CD4-positive, alpha-beta T cell (primary cell): ENCODE results near the gene IP6K3. TPM values are rescaled to one million over a fixed set of nuclear protein-coding genes. Genes with fewer than 3 reads are reported as not detected.

Source experiments
- ATAC-seq: fragments of 200-7000 bp; cut with Tn5 transposase; one replicate; pipeline ENCODE4 v1.10.0; 2022; ENCODE audit warnings: mild to moderate bottlenecking; ENCODE audit not compliant: poor library complexity
- CTCF ChIA-PET: fragments of 350-600 bp; sonication (Branson Sonifier 250); formaldehyde crosslinking; loops from one replicate; lab custom pipeline; 2021; ENCODE audit warnings: antibody characterized with exemption, inconsistent platforms; lab: Charles Lee
- POLR2A ChIA-PET: fragments of 350-600 bp; sonication (Branson Sonifier 250); formaldehyde crosslinking; loops from one replicate; lab custom pipeline; 2021; ENCODE audit warnings: antibody characterized with exemption, inconsistent platforms; lab: Charles Lee
- DNase-seq, 14 experiments: peaks; one replicate each; pipeline ENCODE4 v3.0.0-alpha.2; 2013 to 2020; ENCODE audit warnings: mixed read lengths in 2 of 14
- H3K27ac ChIP-seq, 2 donors: one replicate each; pipeline versions ENCODE4 v1.5.1 to v1.7.0; 2013; ENCODE audit warnings: low read length in 2 of 2, low read depth in 1 of 2, mild to moderate bottlenecking in 1 of 2
- H3K27me3 ChIP-seq, 2 experiments: 1 replicate in 1 of 2; 2 replicates in 1 of 2; pipeline versions ENCODE4 v1.6.1 to v1.7.0; 2013; ENCODE audit warnings: low read length in 2 of 2, control low read depth in 1 of 2, mild to moderate bottlenecking in 1 of 2, moderate library complexity in 1 of 2; ENCODE audit not compliant: insufficient read depth in 2 of 2, control insufficient read depth in 1 of 2
- H3K36me3 ChIP-seq: one replicate; pipeline ENCODE4 v1.6.1; 2013; ENCODE audit warnings: low read length, control low read depth; ENCODE audit not compliant: insufficient read depth
- H3K4me1 ChIP-seq: one replicate; pipeline ENCODE4 v1.6.1; 2013; ENCODE audit warnings: low read length, control low read depth; ENCODE audit not compliant: insufficient read depth
- H3K4me3 ChIP-seq: one replicate; pipeline ENCODE4 v1.5.1; 2013; ENCODE audit warnings: mild to moderate bottlenecking, low read length, moderate library complexity
- H3K9me3 ChIP-seq, 2 experiments: 1 replicate in 1 of 2; 2 replicates in 1 of 2; pipeline versions ENCODE4 v1.6.1 to v1.7.0; 2013; ENCODE audit warnings: low read length in 2 of 2, mild to moderate bottlenecking in 2 of 2, control low read depth in 1 of 2, moderate library complexity in 1 of 2; ENCODE audit not compliant: control insufficient read depth in 1 of 2, insufficient read depth in 1 of 2
- H3K27ac Mint-ChIP-seq: one replicate; pipeline ENCODE4 v1.8.0; 2020; ENCODE audit warnings: mixed read lengths
- H3K27me3 Mint-ChIP-seq: one replicate; pipeline ENCODE4 v1.8.0; 2021; ENCODE audit warnings: mixed read lengths
- H3K36me3 Mint-ChIP-seq: one replicate; pipeline ENCODE4 v1.8.0; 2021; ENCODE audit warnings: low read depth, mixed read lengths
- H3K4me1 Mint-ChIP-seq: one replicate; pipeline ENCODE4 v1.8.0; 2021; ENCODE audit warnings: low read depth, mixed read lengths
- H3K4me3 Mint-ChIP-seq: one replicate; pipeline ENCODE4 v1.8.0; 2020; ENCODE audit warnings: mild to moderate bottlenecking, mixed read lengths
- H3K9me3 Mint-ChIP-seq: one replicate; pipeline ENCODE4 v1.8.0; 2020; ENCODE audit warnings: mixed read lengths
- CTCF ChIP-seq: fragments of 200-600 bp; IDR thresholded peaks from one replicate; pipeline ENCODE4 v1.8.0; 2022; ENCODE audit warnings: antibody characterized with exemption, mild to moderate bottlenecking
- intact Hi-C, 2 experiments: fragments of 100-400 bp; cut with DNase I in 1 of 2; cut with micrococcal nuclease in 1 of 2; formaldehyde crosslinking; loops; one replicate each; pipeline versions ENCODE4 v1.15.1 to v1.9.0; 2023 to 2025; cut with DNase I, micrococcal nuclease
- total RNA-seq, 174 experiments: library from RNA in 2 of 174; stranded (reverse) in 2 of 174; gene quantifications; one replicate each; pipeline ENCODE4 v1.2.3 and lab custom pipeline; 2021 to 2026

IP6K3 gene
- total RNA-seq, 2 experiments from 2014 or later: not detected

GRCh38 chr6:33699739-33700138 is 47.0 kb downstream of the IP6K3 start:
- Mint-ChIP-seq H3K4me1 (peaks cover 58% of the 10 kb centered on the region), H3K27ac (peak overlapping the region; percentile 84), H3K36me3 (peaks cover 24% of the 10 kb centered on the region), H3K9me3 (no peaks in the 10 kb centered on the region), H3K4me3 (no peak overlapping the region), H3K27me3 (no peaks in the 10 kb centered on the region)
- Histone ChIP-seq H3K27me3 (no peaks in the 10 kb centered on the region), H3K27ac (no peak overlapping the region), H3K36me3 (peaks cover 26% of the 10 kb centered on the region), H3K9me3 (no peaks in the 10 kb centered on the region), H3K4me1 (peaks cover 49% of the 10 kb centered on the region), H3K4me3 (no peak overlapping the region)
- intact Hi-C loops: loop anchor here (1.0 to 10.0 kb wide), 5 partner anchors 32 to 245 kb away; partner anchors contain the start of gene ZBTB9 (in 1 of the 2)
- DNase-seq: no peak
- POLR2A ChIA-PET: interaction anchor here (1.0 to 2.3 kb wide), 3 partner anchors 12 to 110 kb away, joined by 3 to 15 read pairs (median 4); partner anchors contain the start of gene UQCC2
- TF ChIP-seq CTCF: no peak
- no peak for ATAC-seq
- CTCF ChIA-PET: interaction anchor here (1.1 to 4.3 kb wide), 13 partner anchors 9 to 125 kb away, joined by 3 to 38 read pairs (median 6); partner anchors contain the start of genes BAK1 and UQCC2

- Histone ChIP-seq H3K4me1 (peaks cover 55% of the 10 kb centered on the region), H3K4me3 (no peak overlapping the region), H3K27ac (no peak overlapping the region), H3K9me3 (no peaks in the 10 kb centered on the region), H3K36me3 (peaks cover 27% of the 10 kb centered on the region), H3K27me3 (no peaks in the 10 kb centered on the region)
- Mint-ChIP-seq H3K27ac (peak overlapping the region; percentile 84), H3K27me3 (no peaks in the 10 kb centered on the region), H3K4me3 (no peak overlapping the region), H3K4me1 (peaks cover 64% of the 10 kb centered on the region), H3K36me3 (peaks cover 30% of the 10 kb centered on the region), H3K9me3 (no peaks in the 10 kb centered on the region)
- POLR2A ChIA-PET: no interaction called here
- intact Hi-C loops: loop anchor here in 1 of 2 experiments (5.0 to 10.0 kb wide), 2 partner anchors 67 to 244 kb away; partner anchors contain the start of gene ZBTB9
- TF ChIP-seq CTCF: no peak
- no peak for DNase-seq
- CTCF ChIA-PET: no interaction called here
- no peak for ATAC-seq
Measured at GRCh38 chr6:33699131-33699530, 47.6 kb downstream of the IP6K3 start.

GRCh38 chr6:33698494-33698893 is 48.2 kb downstream of the IP6K3 start:
- H3K4me1 Mint-ChIP-seq: peaks cover 68% of the 10 kb centered on the region
- TF ChIP-seq CTCF: no peak
- H3K36me3 ChIP-seq: peaks cover 33% of the 10 kb centered on the region
- peaks cover 62% of the 10 kb centered on the region for H3K4me1 ChIP-seq
- H3K27me3 ChIP-seq: no peaks in the 10 kb centered on the region
- ChIA-PET CTCF (no interaction called here), POLR2A (no interaction called here)
- H3K27ac Mint-ChIP-seq: peak overlapping the region; percentile 84
- no peaks in the 10 kb centered on the region for H3K9me3 ChIP-seq
- DNase-seq (no peak), ATAC-seq (no peak)
- no peak overlapping the region for H3K4me3 ChIP-seq
- no peak overlapping the region for H3K4me3 Mint-ChIP-seq
- no peaks in the 10 kb centered on the region for H3K9me3 Mint-ChIP-seq
- peak overlapping the region in 1 of 2 donors; percentile 24 for H3K27ac ChIP-seq
- peaks cover 30% of the 10 kb centered on the region for H3K36me3 Mint-ChIP-seq
- no peaks in the 10 kb centered on the region for H3K27me3 Mint-ChIP-seq
- intact Hi-C loops: loop anchor here in 1 of 2 experiments (5.0 to 10.0 kb wide), 2 partner anchors 66 to 244 kb away; partner anchors contain the start of gene ZBTB9
